NCI-H748 (cell line): Measurements from ENCODE around the gene VSTM2L.
"Not testable (repeated sequence)": the region's sequence is repeated elsewhere in the genome, so short reads cannot be mapped to it uniquely, and the experiment has no call there.

ENCODE experiments used
- DNase-seq: peaks from one replicate; lab custom pipeline; 2025; ENCODE audit not compliant: unreplicated experiment; lab: John Stamatoyannopoulos, UW

The VSTM2L gene

GRCh38 chr20:37961066-37961465 is 58.1 kb downstream of the VSTM2L start:
- DNase-seq, result no peak

GRCh38 chr20:37963483-37963882 is 60.6 kb downstream of the VSTM2L start:
- not testable (repeated sequence) for DNase-seq

DNA sequence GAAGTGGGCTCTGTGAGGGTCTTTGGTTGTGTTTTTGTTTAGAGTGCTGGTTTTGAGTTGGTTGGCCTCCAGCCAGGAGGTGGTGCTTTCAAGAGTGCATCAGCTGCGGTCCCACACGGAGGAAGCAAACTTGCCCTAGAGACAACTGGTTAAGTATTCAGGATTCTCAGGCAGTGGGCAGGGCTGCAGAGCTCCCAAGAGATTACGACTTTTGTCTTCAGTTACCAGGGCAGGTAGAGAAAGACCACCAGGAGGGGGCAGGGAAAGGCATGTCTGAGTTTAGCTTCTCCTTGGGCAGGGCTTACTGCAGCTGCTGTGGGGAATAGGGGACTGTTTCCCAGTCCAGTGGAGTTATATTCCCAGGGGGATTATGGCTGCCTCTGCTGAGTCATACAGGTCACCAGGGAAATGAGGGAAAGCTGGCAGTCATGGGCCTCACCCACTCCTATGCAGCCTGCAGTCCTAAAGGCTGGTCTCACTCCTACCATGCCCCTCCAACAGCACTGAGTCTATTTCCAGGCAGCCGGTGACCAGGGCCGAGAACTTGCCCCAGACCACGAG is 66.0 kb downstream of the VSTM2L start:
- DNase-seq, result peak; percentile 95

GRCh38 chr20:37969949-37970855 is 67.3 kb downstream of the VSTM2L start:
- DNase-seq, result no peak

DNA sequence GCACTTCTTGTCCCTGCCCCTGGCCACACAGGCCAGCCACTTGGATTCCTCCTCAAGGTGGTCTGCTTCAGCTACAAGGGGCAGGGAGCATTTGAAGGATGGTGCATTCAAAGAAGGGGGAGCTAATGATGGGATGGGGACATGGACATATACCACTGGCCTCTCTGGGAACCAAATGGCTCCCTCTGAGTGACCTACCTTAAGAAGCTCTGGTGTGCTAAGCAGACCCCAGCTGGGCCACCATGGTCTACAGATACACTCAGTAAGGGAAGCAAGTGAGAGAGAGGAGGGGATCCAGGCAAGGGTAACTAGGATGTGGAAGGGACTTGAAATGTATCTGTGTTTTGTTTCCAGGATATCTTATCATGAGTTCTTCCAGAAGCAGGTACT is 67.9 kb downstream of the VSTM2L start:
- DNase-seq, result no peak

GRCh38 chr20:37971561-37972127 is 68.7 kb downstream of the VSTM2L start:
- DNase-seq, result no peak

DNA sequence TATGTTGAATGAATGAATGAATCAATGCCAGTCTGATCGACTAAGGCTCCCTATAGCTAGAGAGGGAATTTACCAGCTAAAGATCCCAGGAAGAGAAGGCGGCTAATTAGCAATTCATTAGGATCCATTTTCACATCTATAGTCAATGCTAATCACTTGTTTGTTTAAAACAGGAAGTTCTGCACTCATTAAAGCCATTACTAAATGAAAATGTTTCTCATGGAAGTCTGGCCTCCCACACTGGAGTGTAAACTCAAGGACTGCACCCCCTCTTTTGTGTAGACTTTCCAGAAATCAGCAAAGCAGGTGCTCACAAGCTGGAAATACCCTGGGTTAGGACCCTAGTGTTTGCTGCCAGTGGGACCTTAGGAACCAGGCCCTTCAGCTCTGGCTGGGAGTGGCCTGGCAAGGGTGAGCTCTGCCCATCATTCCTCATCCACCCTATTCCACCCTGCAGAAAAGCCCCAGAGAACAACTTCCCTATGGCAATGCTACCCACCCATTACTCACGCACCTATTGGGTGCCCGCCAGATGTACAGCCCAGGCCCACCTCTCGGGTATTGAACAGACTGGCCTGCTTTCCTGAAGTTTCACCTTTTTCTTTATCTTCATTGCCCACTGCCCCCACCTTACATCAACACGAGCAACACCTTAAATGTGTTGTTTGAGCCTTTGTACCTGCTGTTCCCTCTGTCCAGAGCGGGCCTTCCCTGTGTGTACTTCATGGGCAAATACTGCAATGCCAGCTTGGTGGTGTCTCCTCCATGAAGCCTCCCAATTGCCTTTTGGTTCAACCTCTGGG is 69.5 kb downstream of the VSTM2L start:
- DNase-seq, result no peak

- DNase-seq, result no peak
Measured at GRCh38 chr20:37973059-37973910, 70.4 kb downstream of the VSTM2L start.

DNA sequence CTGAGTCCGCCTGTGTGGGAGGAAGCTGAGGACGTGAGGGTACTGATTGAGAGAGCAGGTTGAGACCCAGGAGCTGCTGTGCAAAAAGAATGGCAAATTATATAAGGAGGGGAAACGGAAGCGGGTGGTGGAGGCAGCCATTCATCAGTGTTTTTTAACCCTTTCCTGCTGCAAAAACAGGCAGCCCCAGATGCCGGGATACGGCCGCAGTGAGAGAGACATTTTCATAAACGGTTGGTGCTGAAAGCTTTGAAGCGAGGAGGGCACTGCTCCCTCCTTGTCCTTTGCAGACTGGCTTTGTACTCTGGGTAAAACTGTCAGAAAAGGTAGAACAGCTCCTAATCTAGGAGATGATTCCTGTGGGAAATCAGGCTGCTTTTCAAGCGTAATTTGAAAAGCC is 74.0 kb downstream of the VSTM2L start:
- DNase-seq, result no peak

- DNase-seq, result no peak
Measured at GRCh38 chr20:37977338-37977737, 74.4 kb downstream of the VSTM2L start.

GRCh38 chr20:37977786-37978185 is 74.9 kb downstream of the VSTM2L start:
- DNase-seq, result no peak

GRCh38 chr20:37979021-37979985 is 76.4 kb downstream of the VSTM2L start:
- no peak for DNase-seq

- no peak for DNase-seq
Measured at GRCh38 chr20:37980383-37980782, 77.5 kb downstream of the VSTM2L start.

- DNase-seq, result no peak
Measured at GRCh38 chr20:37980876-37981275, 77.9 kb downstream of the VSTM2L start.

DNA sequence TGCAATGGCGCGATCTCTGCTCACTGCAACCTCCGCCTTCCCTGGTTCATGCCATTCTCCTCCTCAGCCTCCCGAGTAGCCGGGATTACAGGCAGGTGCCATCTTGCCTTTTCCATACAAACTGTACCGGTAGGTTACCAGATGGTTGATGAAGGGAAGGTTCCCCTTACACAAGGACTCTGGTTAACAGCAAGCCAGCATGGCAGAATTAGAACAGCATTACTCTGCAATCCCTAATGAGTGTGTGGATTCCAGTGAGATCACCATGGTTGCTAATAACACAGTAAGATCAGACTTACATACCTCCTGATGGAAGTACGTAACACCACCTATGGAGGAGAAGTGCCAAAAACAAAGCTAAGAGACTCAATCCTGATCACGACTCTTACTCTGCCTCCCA is 78.6 kb downstream of the VSTM2L start:
- no peak for DNase-seq

DNA sequence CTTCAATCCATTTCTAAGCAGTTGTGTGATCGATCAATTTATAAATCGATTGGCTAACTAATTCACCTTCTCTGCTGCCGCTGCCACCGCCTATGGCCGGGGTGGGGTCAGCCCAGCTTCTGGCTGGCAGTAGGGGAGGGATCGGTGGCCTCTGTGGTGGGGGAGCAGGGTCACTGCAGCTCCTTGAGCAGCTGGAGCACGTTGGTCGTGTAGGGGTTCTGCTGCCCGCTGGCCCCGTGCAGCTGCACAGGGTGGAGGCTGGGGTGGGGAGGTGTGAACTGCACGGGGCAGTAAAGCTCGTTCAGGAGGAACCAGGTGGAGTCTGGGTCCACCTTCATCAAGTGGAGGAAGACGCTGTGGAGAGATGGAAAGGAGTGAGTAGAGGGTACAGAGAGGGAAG is 80.4 kb downstream of the VSTM2L start:
- DNase-seq, result no peak

DNA sequence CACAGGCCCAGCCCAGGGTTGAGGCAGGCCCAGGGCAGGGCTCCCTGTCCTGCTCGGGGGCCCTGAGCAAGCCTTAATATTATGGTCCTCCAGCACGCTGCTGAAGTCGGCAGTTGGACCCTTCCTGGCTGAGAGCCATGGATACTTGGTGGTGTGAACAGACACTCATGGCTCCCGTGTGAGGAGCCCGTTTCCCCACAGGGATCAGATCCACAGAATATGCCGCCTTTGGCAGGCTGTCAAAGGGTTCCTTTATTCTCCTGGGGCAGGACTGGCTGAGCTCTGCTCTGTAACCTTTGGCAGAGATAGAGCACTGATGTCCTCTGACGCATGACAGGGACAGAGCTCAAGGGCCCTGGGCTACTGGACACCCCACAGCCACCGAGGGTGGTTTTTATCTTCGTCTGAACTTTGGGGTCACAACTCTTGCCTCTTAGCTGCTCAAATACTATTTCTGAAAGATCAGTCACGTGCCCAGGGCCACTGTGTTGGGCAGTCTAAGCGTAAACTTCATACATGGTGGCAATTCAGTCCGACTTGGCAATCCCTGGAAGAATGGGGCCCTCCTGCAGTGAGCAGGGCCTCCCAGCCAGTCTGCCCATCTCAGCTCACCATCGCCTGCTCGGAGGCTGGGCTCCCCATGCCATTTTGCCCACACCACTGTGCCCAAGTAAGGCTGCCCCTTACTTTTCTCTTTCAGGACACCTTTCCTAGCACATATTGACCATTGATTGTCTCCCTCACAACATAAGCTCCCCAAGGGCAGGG is 81.3 kb downstream of the VSTM2L start:
- no peak for DNase-seq

- DNase-seq, result no peak
Measured at GRCh38 chr20:37986044-37986858, 83.3 kb downstream of the VSTM2L start.
